Tibial nerve (tissue), 3 donors: Measurements from ENCODE around the gene TRDN.

Source experiments
- CTCF ChIP-seq, 5 experiments: fragments of 200-600 bp in 3 of 5; fragments of 450-650 bp in 2 of 5; sonication (generic) in 3 of 5; IDR thresholded peaks; one replicate each; pipeline ENCODE4 v1.5.1; 2016 to 2019; ENCODE audit warnings: antibody characterized with exemption in 5 of 5, mild to moderate bottlenecking in 3 of 5, moderate library complexity in 2 of 5
- POLR2A ChIP-seq, 2 donors: fragments of 450-650 bp; IDR thresholded peaks; one replicate each; pipeline ENCODE4 v1.6.1; 2017; ENCODE audit warnings: antibody characterized with exemption in 2 of 2, mild to moderate bottlenecking in 2 of 2, moderate library complexity in 2 of 2

GRCh38 chr6:123295181-123295580 lies 341.6 kb downstream of the TRDN start:
- TF ChIP-seq CTCF (IDR thresholded peaks at IDR 0.05), result no peak
- no peak for TF ChIP-seq POLR2A (IDR thresholded peaks at IDR 0.05)
